Fibroblast of lung (primary cell): Measurements from ENCODE around the gene PSMA5.

ENCODE experiments used
- CTCF ChIP-seq, 2 donors: IDR thresholded peaks in 1 of 2; conservative IDR thresholded peaks in 1 of 2; 1 replicate in 1 of 2; 2 replicates in 1 of 2; pipeline ENCODE4 v1.5.1; 2011 to 2012; ENCODE audit warnings: low read length in 2 of 2, control low read depth in 1 of 2, inconsistent platforms in 1 of 2, low read depth in 1 of 2, mild to moderate bottlenecking in 1 of 2
- EZH2 ChIP-seq: IDR thresholded peaks from 2 replicates; pipeline ENCODE4 v1.5.1; 2012; ENCODE audit warnings: low read length, control low read depth, mild to moderate bottlenecking; ENCODE audit errors: missing control alignments

DNA sequence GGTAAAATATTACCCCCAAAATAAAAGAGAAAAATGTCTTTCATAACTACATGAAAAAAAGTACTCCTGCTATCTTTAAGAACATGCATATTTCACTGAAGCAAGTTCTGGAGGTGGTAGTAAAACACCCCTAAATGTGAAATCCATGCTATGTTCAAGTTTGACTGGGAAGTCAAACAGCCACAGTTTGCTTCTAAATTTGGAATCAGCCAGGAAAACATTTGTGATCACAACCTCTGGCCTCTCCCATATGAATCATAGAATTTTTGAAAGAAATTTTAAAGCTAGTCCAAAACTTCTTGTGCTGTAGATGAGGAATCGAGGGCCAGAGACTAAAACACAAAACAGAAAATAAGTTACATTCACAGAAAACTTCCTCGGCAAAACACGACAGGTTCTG, 35.1 kb downstream of the PSMA5 start:
- TF ChIP-seq EZH2 (no peak), CTCF (conservative IDR thresholded peaks at IDR 0.05 in 1 of 2, IDR thresholded peaks at IDR 0.05 in 1 of 2; ENCODE audit: low read depth in 1 of 2, low read length in 2 of 2) (no peak)
